GM21515 (cell line): Measurements from ENCODE around the gene GPX3.

Experiments
- ATAC-seq: cut with Tn5 transposase; IDR thresholded peaks from one replicate; pipeline ENCODE4 v1.9.1; 2021; ENCODE audit not compliant: unreplicated experiment

Gene GPX3

GRCh38 chr5:151056379-151057325, 36.3 kb downstream of the GPX3 start:
- no peak for ATAC-seq

- no peak for ATAC-seq
These were observed 37.9 kb downstream of the GPX3 start for GRCh38 chr5:151058301-151058700.

GRCh38 chr5:151058891-151059489, 38.6 kb downstream of the GPX3 start:
- ATAC-seq, result no peak

- no peak for ATAC-seq
These were observed 40.4 kb downstream of the GPX3 start for GRCh38 chr5:151060742-151061141.

GRCh38 chr5:151062405-151063141, 42.2 kb downstream of the GPX3 start:
- no peak for ATAC-seq

GRCh38 chr5:151063142-151063989, 43.0 kb downstream of the GPX3 start:
- ATAC-seq, result no peak

GRCh38 chr5:151064916-151065499, 44.6 kb downstream of the GPX3 start:
- ATAC-seq, result no peak

- ATAC-seq, result no peak
These were observed 45.2 kb downstream of the GPX3 start for GRCh38 chr5:151065609-151066008.

GRCh38 chr5:151066920-151067319, 46.5 kb downstream of the GPX3 start:
- no peak for ATAC-seq

GRCh38 chr5:151067632-151068432, 47.4 kb downstream of the GPX3 start:
- no peak for ATAC-seq

- peak; percentile 43 for ATAC-seq
These were observed 48.2 kb downstream of the GPX3 start for GRCh38 chr5:151068433-151069197.

GRCh38 chr5:151070449-151070848, 50.1 kb downstream of the GPX3 start:
- ATAC-seq, result no peak

- ATAC-seq, result no peak
These were observed 50.6 kb downstream of the GPX3 start for GRCh38 chr5:151071021-151071420.

GRCh38 chr5:151071848-151072629, 51.6 kb downstream of the GPX3 start:
- ATAC-seq, result no peak

GRCh38 chr5:151072630-151073025, 52.2 kb downstream of the GPX3 start:
- ATAC-seq, result no peak

- ATAC-seq, result no peak
These were observed 52.9 kb downstream of the GPX3 start for GRCh38 chr5:151073280-151073679.

GRCh38 chr5:151074557-151074956, 54.2 kb downstream of the GPX3 start:
- no peak for ATAC-seq

- no peak for ATAC-seq
These were observed 55.4 kb downstream of the GPX3 start for GRCh38 chr5:151075698-151076331.
